ENCODE measurements around the gene RNF182. TPM values are rescaled to one million over a fixed set of nuclear protein-coding genes. Genes with fewer than 3 reads are reported as not detected.
A peak's percentile ranks its signal among the peaks of the same experiment; 100 is the strongest.

Gene RNF182
- total and polyA plus RNA-seq, 9 of the 15 experiments (the other 6 are each of a cell fraction or from before 2014, with no cell fraction given): 12.8 to 22.8 (median 17.5) TPM

GRCh38 chr6:13979284-13980171, 54.8 kb downstream of the RNF182 start (continued):
- TF ChIP-seq PRMT5 (CRISPR knock-in tag; IDR thresholded peaks at IDR 0.05) (no peak), SMARCC2 (IDR thresholded peaks at IDR 0.05; ENCODE audit: low read depth) (peak; percentile 69; the same call in 1 of the 2 replicates), FOXA3 (CRISPR knock-in tag; conservative IDR thresholded peaks at IDR 0.05 in 1 of 2, IDR thresholded peaks at IDR 0.05 in 1 of 2) (0 out of 4 replicates have a peak, but pooled peaks of 1 of the 2 experiments have one; percentile 13), JUND (IDR thresholded peaks at IDR 0.05; ENCODE audit: borderline replicate concordance, low read depth, low read length) (peak; percentile 41; the same call in 1 of the 2 replicates), JUND (tag; IDR thresholded peaks at IDR 0.05; ENCODE audit: borderline replicate concordance, low read depth, low read length) (peak; percentile 40; the same call in 1 of the 3 replicates), CAMTA2 (CRISPR knock-in tag; conservative IDR thresholded peaks at IDR 0.05) (no peak), TEAD4 (IDR thresholded peaks at IDR 0.05; ENCODE audit: low read length) (peak; percentile 86), TEAD4 (CRISPR knock-in tag; IDR thresholded peaks at IDR 0.05; ENCODE audit: borderline replicate concordance) (no peak), ARID3A (IDR thresholded peaks at IDR 0.05; ENCODE audit: borderline replicate concordance, low read depth, low read length) (peak; percentile 93; the same call in 1 of the 2 replicates), SETDB1 (IDR thresholded peaks at IDR 0.05; ENCODE audit: low read length) (no peak), CCNT2 (IDR thresholded peaks at IDR 0.05; ENCODE audit: borderline replicate concordance, extremely low read depth, insufficient read length, low read depth, low read length) (peak; percentile 68), ZNF583 (CRISPR knock-in tag; IDR thresholded peaks at IDR 0.05) (no peak), IRF9 (tag; IDR thresholded peaks at IDR 0.05) (peak; percentile 71), FOXM1 (IDR thresholded peaks at IDR 0.05; ENCODE audit: low read depth) (peak; percentile 57; the same call in 1 of the 2 replicates), FOXM1 (CRISPR knock-in tag; IDR thresholded peaks at IDR 0.05; ENCODE audit: low read depth) (no peak), CBFA2T3 (IDR thresholded peaks at IDR 0.05) (peak; percentile 90), NFATC3 (IDR thresholded peaks at IDR 0.05) (peak; percentile 76; the same call in 1 of the 2 replicates), ZNF639 (CRISPR knock-in tag; conservative IDR thresholded peaks at IDR 0.05 in 1 of 2, IDR thresholded peaks at IDR 0.05 in 1 of 2) (peak in 1 of 2 experiments; percentile 83; a peak in 2 of 4 replicates), NR2C1 (IDR thresholded peaks at IDR 0.05) (no peak), NR2C1 (tag; IDR thresholded peaks at IDR 0.05) (no peak; the same call in 1 of the 2 replicates), MYBL2 (IDR thresholded peaks at IDR 0.05; ENCODE audit: low read depth) (peak; percentile 5; the same call in 1 of the 2 replicates), MYBL2 (CRISPR knock-in tag; IDR thresholded peaks at IDR 0.05; ENCODE audit: borderline replicate concordance) (no peak), SMARCB1 (IDR thresholded peaks at IDR 0.05; ENCODE audit: insufficient read length, low read depth) (no peak)
